HG03575 (cell line): ENCODE data around the gene ERC2.

Experiments
- ATAC-seq: cut with Tn5 transposase; IDR thresholded peaks from one replicate; pipeline ENCODE4 v1.9.1; 2021; ENCODE audit not compliant: unreplicated experiment, insufficient number of reproducible peaks, low FRiP score; ENCODE audit errors: extremely low read depth

Gene ERC2

GRCh38 chr3:56005196-56005805 lies 463.0 kb downstream of the ERC2 start:
- ATAC-seq: no peak

GRCh38 chr3:56003129-56003528 lies 465.1 kb downstream of the ERC2 start:
- no peak for ATAC-seq

GRCh38 chr3:56001991-56002390 lies 466.3 kb downstream of the ERC2 start:
- ATAC-seq: no peak

- no peak for ATAC-seq
Measured at GRCh38 chr3:56001537-56001936, 466.7 kb downstream of the ERC2 start.

GRCh38 chr3:55989366-55989765 lies 478.9 kb downstream of the ERC2 start:
- ATAC-seq: no peak

GRCh38 chr3:55988905-55989304 lies 479.4 kb downstream of the ERC2 start:
- ATAC-seq: no peak

- no peak for ATAC-seq
Measured at GRCh38 chr3:55984626-55985025, 483.6 kb downstream of the ERC2 start.

GRCh38 chr3:55978953-55979352 lies 489.3 kb downstream of the ERC2 start:
- no peak for ATAC-seq

- no peak for ATAC-seq
Measured at GRCh38 chr3:55974421-55975165, 493.7 kb downstream of the ERC2 start.

- no peak for ATAC-seq
Measured at GRCh38 chr3:55969634-55970033, 498.6 kb downstream of the ERC2 start.

GRCh38 chr3:55968331-55968730 lies 499.9 kb downstream of the ERC2 start:
- ATAC-seq: no peak

- no peak for ATAC-seq
Measured at GRCh38 chr3:55966566-55966965, 501.7 kb downstream of the ERC2 start.

GRCh38 chr3:55965776-55966175 lies 502.5 kb downstream of the ERC2 start:
- no peak for ATAC-seq

- ATAC-seq: no peak
Measured at GRCh38 chr3:55964491-55964985, 503.7 kb downstream of the ERC2 start.

- no peak for ATAC-seq
Measured at GRCh38 chr3:55963601-55964000, 504.7 kb downstream of the ERC2 start.

- no peak for ATAC-seq
Measured at GRCh38 chr3:55959471-55960080, 508.7 kb downstream of the ERC2 start.

- no peak for ATAC-seq
Measured at GRCh38 chr3:55958605-55959004, 509.7 kb downstream of the ERC2 start.

- ATAC-seq: no peak
Measured at GRCh38 chr3:55955891-55956477, 512.3 kb downstream of the ERC2 start.

GRCh38 chr3:55951388-55951787 lies 516.9 kb downstream of the ERC2 start:
- no peak for ATAC-seq

GRCh38 chr3:55947406-55947805 lies 520.9 kb downstream of the ERC2 start:
- ATAC-seq: no peak
